ENCODE measurements around the gene HLA-DQA1. TPM values are rescaled to one million over a fixed set of nuclear protein-coding genes. Genes with fewer than 3 reads are reported as not detected.

Gene HLA-DQA1
- total RNA-seq: under 1 TPM; under 0.01 to 0.69 TPM

DNA sequence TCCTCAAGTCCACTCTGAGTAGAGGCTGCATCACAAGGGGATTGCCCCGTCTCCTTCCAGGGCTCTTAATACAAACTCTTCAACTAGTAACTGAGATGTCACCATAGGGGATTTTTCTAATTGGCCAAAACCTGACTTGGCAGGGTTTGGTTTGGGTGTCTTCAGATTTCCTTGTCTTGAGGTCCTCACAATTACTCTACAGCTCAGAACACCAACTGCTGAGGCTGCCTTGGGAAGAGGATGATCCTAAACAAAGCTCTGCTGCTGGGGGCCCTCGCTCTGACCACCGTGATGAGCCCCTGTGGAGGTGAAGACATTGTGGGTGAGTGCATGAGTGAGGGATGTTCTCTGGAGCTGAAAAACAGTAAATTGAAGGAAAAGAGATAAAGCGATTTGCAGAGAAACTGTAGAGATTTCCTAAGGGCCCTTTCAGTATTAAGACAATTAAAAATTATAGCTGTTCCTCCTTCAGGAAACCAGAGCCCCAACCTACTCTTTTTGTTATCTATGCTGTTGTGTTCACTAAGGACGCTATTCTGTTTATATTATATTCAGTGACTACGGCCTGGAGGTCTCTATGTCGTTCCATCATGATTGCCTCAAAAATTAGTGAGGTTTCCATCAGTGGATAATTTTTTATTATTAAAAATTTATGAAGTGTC is at the start of gene HLA-DQA1:
HLA-DQA1 (plus strand) TSS at position 188 of the 662 bp plus-strand sequence; CDS start at position 241, 53 bp downstream.

DNA sequence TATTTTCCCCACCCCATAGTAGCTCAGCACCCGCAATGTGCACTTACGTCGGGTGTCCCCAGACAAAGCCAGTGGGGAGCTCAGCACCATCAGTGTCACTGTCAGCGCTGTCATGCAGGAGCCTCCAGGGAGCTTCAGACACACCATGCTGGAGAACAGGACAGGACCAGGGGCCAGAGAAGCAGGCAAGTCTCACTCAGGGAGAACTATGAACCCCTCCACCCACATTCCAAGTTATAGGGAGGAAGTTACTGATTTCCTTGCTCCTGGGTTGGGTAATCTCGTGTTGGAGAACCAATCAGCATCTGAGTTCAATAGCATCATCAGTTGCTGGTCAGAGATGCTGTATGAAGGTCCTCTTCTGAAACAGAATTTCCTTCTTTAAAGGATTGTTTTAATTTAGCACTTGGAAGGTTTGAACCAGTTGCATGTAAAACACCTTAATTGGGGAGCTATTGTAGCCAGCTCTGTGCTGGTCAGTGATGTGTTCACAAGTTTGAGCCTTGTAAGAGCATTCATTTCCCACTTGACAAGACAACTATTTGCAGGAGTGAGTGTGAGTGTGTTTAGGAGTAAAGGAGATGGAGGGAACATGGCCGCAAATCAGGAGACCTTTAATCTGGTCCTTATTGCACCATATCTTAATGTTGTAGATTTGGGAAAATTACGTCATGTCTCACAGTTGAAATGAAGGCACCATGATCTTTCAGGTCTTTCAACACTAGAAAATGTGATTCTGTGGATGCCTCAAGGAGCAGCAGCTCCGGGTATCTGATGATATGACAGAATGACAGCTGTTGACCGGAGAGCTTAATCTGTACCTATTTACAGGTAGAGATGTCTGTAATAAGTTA is 47.4 kb upstream of the HLA-DQA1 start, which contains the start of gene HLA-DRB1:
HLA-DRB1 (minus strand) TSS at position 253 of the 854 bp plus-strand sequence; CDS start at position 147, 106 bp downstream.

DNA sequence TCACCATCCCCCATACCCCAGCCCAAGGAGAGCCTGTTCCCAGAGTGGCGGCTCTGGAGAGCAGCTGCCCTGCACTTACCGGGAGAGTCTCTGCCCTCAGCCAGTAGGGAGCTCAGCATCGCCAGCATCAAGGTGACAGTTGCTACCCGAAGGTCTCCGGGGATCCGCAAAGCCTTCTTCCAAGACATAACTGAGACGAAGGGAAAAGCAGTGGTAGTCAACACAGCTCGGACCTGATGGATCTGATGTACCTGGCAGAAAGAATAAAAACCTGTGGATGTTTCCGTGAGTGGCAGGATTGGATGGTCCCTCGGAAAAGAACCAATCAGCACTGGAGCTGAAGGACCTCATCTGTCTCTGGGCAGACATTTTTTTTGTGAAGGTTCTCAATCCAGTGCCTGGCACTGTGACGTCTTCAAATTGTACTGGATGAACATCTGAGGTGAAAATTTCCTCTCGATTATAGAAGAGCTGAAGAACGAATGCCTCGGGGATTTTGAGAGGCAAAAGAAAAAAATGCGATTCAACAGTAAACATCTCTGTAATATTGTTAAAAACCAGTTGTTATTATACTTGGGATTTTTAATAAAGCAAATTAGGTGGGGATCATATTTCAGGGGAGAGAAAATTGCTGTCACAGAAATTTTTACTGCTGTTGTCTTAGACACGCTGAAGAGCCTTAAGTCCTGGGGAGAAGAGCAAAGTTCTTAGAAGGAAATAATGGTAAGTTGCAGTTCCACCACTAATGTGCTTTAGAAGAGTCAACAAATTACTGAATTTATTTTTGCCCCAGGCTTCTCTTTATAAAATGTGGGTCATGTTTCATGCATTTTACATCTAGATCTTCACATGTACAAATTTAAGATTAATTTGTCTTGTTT is 29.5 kb downstream of the HLA-DQA1 start, which contains the start of gene HLA-DQB1:
HLA-DQB1 (minus strand) TSS at position 238 of the 881 bp plus-strand sequence; CDS start at position 188, 50 bp downstream.

Other genes starting within 250 kb of the HLA-DQA1 start
- gene BTNL2, start 230.2 kb upstream of the HLA-DQA1 start, total RNA-seq: not detected
- gene HLA-DRA, start 197.5 kb upstream of the HLA-DQA1 start, total RNA-seq: 100 to 1,000 TPM in 1 of 2 donors, 10 to 100 TPM in 1; 20.3 to 114 TPM
- under 1 TPM in 1 of 2 donors, not detected in 1; 0.34 TPM for gene HLA-DRB5, start 107.1 kb upstream of the HLA-DQA1 start, total RNA-seq
- 10 to 100 TPM in 1 of 2 donors, 1 to 10 TPM in 1; 8.9 to 17.0 TPM for gene HLA-DRB1, start 47.6 kb upstream of the HLA-DQA1 start, total RNA-seq
- 1 to 10 TPM; 1.7 to 3.3 TPM for gene HLA-DQB1, start 29.3 kb downstream of the HLA-DQA1 start, total RNA-seq
- gene HLA-DQA2, start 104.0 kb downstream of the HLA-DQA1 start, total RNA-seq: not detected
- gene HLA-DQB2, start 126.1 kb downstream of the HLA-DQA1 start, total RNA-seq: not detected
- under 1 TPM; 0.34 to 1.00 TPM for gene HLA-DOB, start 179.6 kb downstream of the HLA-DQA1 start, total RNA-seq
- gene TAP2, start 201.3 kb downstream of the HLA-DQA1 start, total RNA-seq: 100 to 1,000 TPM; 109 to 420 TPM
- 100 to 1,000 TPM; 172 to 207 TPM for gene PSMB8, start 206.6 kb downstream of the HLA-DQA1 start, total RNA-seq
- gene TAP1, start 216.3 kb downstream of the HLA-DQA1 start, total RNA-seq: 100 to 1,000 TPM; 391 to 542 TPM
- gene PSMB9, start 216.8 kb downstream of the HLA-DQA1 start, total RNA-seq: 100 to 1,000 TPM; 114 to 151 TPM

Measured in melanocyte of skin (primary cell).